Stimulated activated CD8-positive, alpha-beta memory T cell treated with anti-CD3 and anti-CD28 coated beads, Interleukin-15, amount 100 ng/mL, for 1 hour (primary cell): Measurements from ENCODE around the gene SIK3.
"Not testable (repeated sequence)": the region's sequence is repeated elsewhere in the genome, so short reads cannot be mapped to it uniquely, and the experiment has no call there.

ENCODE experiments used
- DNase-seq: peaks from one replicate; pipeline ENCODE4 v3.0.0-alpha.2; 2020; ENCODE audit warnings: low read depth

SIK3 gene

GRCh38 chr11:116825854-116826750, 272.1 kb downstream of the SIK3 start:
- no peak for DNase-seq

GRCh38 chr11:116825434-116825833, 272.8 kb downstream of the SIK3 start:
- DNase-seq: no peak

GRCh38 chr11:116823031-116823843, 275.0 kb downstream of the SIK3 start, which contains the start of gene APOA4:
TSS of gene APOA4 (minus strand) at chr11:116823304. CDS start at chr11:116823191, 113 bp downstream.
- DNase-seq: no peak

GRCh38 chr11:116822575-116822974, 275.7 kb downstream of the SIK3 start:
- no peak for DNase-seq

GRCh38 chr11:116821050-116821918, 276.9 kb downstream of the SIK3 start:
- no peak for DNase-seq

- DNase-seq: no peak
Observed at GRCh38 chr11:116819049-116819448, 279.2 kb downstream of the SIK3 start.

GRCh38 chr11:116814502-116814901, 283.7 kb downstream of the SIK3 start:
- DNase-seq: no peak

GRCh38 chr11:116813781-116814471, 284.3 kb downstream of the SIK3 start:
- no peak for DNase-seq

GRCh38 chr11:116813170-116813569, 285.1 kb downstream of the SIK3 start:
- no peak for DNase-seq

GRCh38 chr11:116812109-116812508, 286.1 kb downstream of the SIK3 start:
- no peak for DNase-seq

- DNase-seq: no peak
Observed at GRCh38 chr11:116811194-116811593, 287.0 kb downstream of the SIK3 start.

- DNase-seq: no peak
Observed at GRCh38 chr11:116808262-116809175, 289.7 kb downstream of the SIK3 start.

GRCh38 chr11:116807601-116808261, 290.5 kb downstream of the SIK3 start:
- DNase-seq: no peak

- no peak for DNase-seq
Observed at GRCh38 chr11:116804001-116804400, 294.2 kb downstream of the SIK3 start.

GRCh38 chr11:116801662-116802061, 296.6 kb downstream of the SIK3 start:
- not testable (repeated sequence) for DNase-seq

GRCh38 chr11:116800610-116801009, 297.6 kb downstream of the SIK3 start:
- no peak for DNase-seq

GRCh38 chr11:116798368-116798767, 299.9 kb downstream of the SIK3 start:
- DNase-seq: no peak

- no peak for DNase-seq
Observed at GRCh38 chr11:116797816-116798215, 300.4 kb downstream of the SIK3 start.

- DNase-seq: no peak
Observed at GRCh38 chr11:116796548-116796947, 301.7 kb downstream of the SIK3 start.

- no peak for DNase-seq
Observed at GRCh38 chr11:116794851-116795250, 303.4 kb downstream of the SIK3 start.
